HG03060 (cell line): Measurements from ENCODE around the gene AAK1.

Experiments used
- ATAC-seq: cut with Tn5 transposase; IDR thresholded peaks from one replicate; pipeline ENCODE4 v1.9.1; 2021; ENCODE audit warnings: low read depth, moderate number of reproducible peaks; ENCODE audit not compliant: unreplicated experiment

AAK1 gene

GRCh38 chr2:69604026-69604678 is 39.4 kb downstream of the AAK1 start:
- no peak for ATAC-seq

- ATAC-seq = no peak
Measured at GRCh38 chr2:69603146-69603743, 40.3 kb downstream of the AAK1 start.

- ATAC-seq = no peak
Measured at GRCh38 chr2:69601179-69601612, 42.3 kb downstream of the AAK1 start.

GRCh38 chr2:69600425-69600824 is 43.1 kb downstream of the AAK1 start:
- no peak for ATAC-seq

GRCh38 chr2:69597843-69598610 is 45.5 kb downstream of the AAK1 start:
- ATAC-seq = no peak

GRCh38 chr2:69597105-69597504 is 46.4 kb downstream of the AAK1 start:
- no peak for ATAC-seq

GRCh38 chr2:69594341-69594740 is 49.2 kb downstream of the AAK1 start:
- no peak for ATAC-seq

- no peak for ATAC-seq
Measured at GRCh38 chr2:69592511-69592910, 51.0 kb downstream of the AAK1 start.

- ATAC-seq = no peak
Measured at GRCh38 chr2:69589973-69590652, 53.4 kb downstream of the AAK1 start.

- no peak for ATAC-seq
Measured at GRCh38 chr2:69588945-69589344, 54.6 kb downstream of the AAK1 start.

- no peak for ATAC-seq
Measured at GRCh38 chr2:69588403-69588802, 55.1 kb downstream of the AAK1 start.

- no peak for ATAC-seq
Measured at GRCh38 chr2:69585855-69586555, 57.5 kb downstream of the AAK1 start.

GRCh38 chr2:69584127-69584889 is 59.2 kb downstream of the AAK1 start:
- ATAC-seq = no peak

GRCh38 chr2:69583321-69583833 is 60.2 kb downstream of the AAK1 start:
- ATAC-seq = no peak

- ATAC-seq = no peak
Measured at GRCh38 chr2:69582582-69583176, 60.9 kb downstream of the AAK1 start.

- ATAC-seq = no peak
Measured at GRCh38 chr2:69581774-69582581, 61.6 kb downstream of the AAK1 start.

- no peak for ATAC-seq
Measured at GRCh38 chr2:69580486-69580885, 63.1 kb downstream of the AAK1 start.

- ATAC-seq = no peak
Measured at GRCh38 chr2:69579536-69579935, 64.0 kb downstream of the AAK1 start.

- ATAC-seq = no peak
Measured at GRCh38 chr2:69578198-69578540, 65.4 kb downstream of the AAK1 start.
